ENCODE data around the gene INO80.

INO80 gene

DNA sequence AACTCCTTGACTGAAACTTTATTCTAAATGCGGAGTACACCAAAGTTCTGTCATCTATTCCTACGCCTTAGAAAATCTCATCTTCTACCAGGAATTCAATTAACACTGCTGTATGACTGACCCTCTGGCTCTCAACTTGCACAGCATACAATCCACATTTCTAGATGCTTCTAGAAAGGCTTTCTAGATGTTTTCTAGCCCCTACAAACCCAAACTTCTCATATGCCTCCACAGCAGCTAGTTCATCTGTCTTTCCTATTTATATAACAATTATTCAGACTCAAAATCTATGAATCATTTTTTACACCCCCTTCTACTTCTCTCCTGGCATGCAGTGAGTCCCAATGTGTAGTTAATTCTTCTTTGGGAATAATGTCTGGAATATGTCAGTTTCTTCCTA, 13.2 kb downstream of the INO80 start:
- H3K79me2 ChIP-seq (ENCODE audit: low read length), result peaks cover 97% of the 10 kb centered on the region
- no peak overlapping the region for H3K4me2 ChIP-seq (ENCODE audit: low read length)
- H3K9ac ChIP-seq (ENCODE audit: low read length), result no peak overlapping the region
- H4K20me1 ChIP-seq (ENCODE audit: insufficient read depth, low read length), result peaks cover 6% of the 10 kb centered on the region
- H3K36me3 ChIP-seq (replicated peaks; ENCODE audit: low read depth, low read length), result peaks cover 9% of the 10 kb centered on the region
- H3K27me3 ChIP-seq (ENCODE audit: low read depth, low read length), result no peaks in the 10 kb centered on the region
- H3K27ac ChIP-seq (ENCODE audit: low read length), result no peak overlapping the region
- TF ChIP-seq, protein P1, sequence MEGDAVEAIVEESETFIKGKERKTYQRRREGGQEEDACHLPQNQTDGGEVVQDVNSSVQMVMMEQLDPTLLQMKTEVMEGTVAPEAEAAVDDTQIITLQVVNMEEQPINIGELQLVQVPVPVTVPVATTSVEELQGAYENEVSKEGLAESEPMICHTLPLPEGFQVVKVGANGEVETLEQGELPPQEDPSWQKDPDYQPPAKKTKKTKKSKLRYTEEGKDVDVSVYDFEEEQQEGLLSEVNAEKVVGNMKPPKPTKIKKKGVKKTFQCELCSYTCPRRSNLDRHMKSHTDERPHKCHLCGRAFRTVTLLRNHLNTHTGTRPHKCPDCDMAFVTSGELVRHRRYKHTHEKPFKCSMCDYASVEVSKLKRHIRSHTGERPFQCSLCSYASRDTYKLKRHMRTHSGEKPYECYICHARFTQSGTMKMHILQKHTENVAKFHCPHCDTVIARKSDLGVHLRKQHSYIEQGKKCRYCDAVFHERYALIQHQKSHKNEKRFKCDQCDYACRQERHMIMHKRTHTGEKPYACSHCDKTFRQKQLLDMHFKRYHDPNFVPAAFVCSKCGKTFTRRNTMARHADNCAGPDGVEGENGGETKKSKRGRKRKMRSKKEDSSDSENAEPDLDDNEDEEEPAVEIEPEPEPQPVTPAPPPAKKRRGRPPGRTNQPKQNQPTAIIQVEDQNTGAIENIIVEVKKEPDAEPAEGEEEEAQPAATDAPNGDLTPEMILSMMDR (IDR thresholded peaks at IDR 0.05; ENCODE audit: low read depth, low read length), result no peak
- no peak for TF ChIP-seq EZH2phosphoT487 (IDR thresholded peaks at IDR 0.05; ENCODE audit: low read depth)
- no peak overlapping the region for H3K4me3 ChIP-seq (ENCODE audit: low read length)
- peaks cover 6% of the 10 kb centered on the region for H3K4me1 ChIP-seq (ENCODE audit: low read length)
- no peaks in the 10 kb centered on the region for H3K9me3 ChIP-seq (ENCODE audit: insufficient read depth, low read length)
- H2AFZ ChIP-seq (ENCODE audit: low read depth, low read length), result no peak overlapping the region

DNA sequence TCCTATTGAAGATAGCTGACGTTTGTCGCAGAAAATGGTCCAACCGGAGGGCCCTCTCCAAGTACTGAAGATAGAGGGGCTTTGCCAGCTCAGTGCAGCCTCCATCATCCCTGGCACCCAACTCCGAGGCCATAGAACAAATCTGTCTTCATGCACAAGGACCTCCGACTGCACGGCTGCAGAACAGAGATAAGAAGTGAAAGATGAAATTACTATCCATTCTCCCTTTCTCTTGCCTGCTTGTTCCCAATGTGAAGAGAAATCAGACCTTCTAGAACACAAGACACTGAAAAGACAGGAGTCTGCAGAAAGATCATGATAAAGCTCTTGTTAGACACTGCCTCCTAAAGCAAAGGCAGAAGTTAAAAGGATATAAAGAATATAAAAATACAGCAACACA, 19.9 kb downstream of the INO80 start:
- Histone ChIP-seq H3K4me3 (ENCODE audit: low read length) (no peak overlapping the region), H3K27ac (ENCODE audit: low read length) (no peak overlapping the region), H3K36me3 (replicated peaks; ENCODE audit: low read depth, low read length) (peaks cover 33% of the 10 kb centered on the region), H3K9me3 (ENCODE audit: insufficient read depth, low read length) (no peaks in the 10 kb centered on the region), H3K9ac (ENCODE audit: low read length) (no peak overlapping the region), H4K20me1 (ENCODE audit: insufficient read depth, low read length) (peaks cover 3% of the 10 kb centered on the region), H3K27me3 (ENCODE audit: low read depth, low read length) (no peaks in the 10 kb centered on the region), H2AFZ (ENCODE audit: low read depth, low read length) (no peak overlapping the region), H3K4me2 (ENCODE audit: low read length) (no peak overlapping the region), H3K79me2 (ENCODE audit: low read length) (peaks cover 37% of the 10 kb centered on the region), H3K4me1 (ENCODE audit: low read length) (no peaks in the 10 kb centered on the region)
- TF ChIP-seq, protein P1 (IDR thresholded peaks at IDR 0.05; ENCODE audit: low read depth, low read length), result no peak
- no peak for TF ChIP-seq EZH2phosphoT487 (IDR thresholded peaks at IDR 0.05; ENCODE audit: low read depth)

DNA sequence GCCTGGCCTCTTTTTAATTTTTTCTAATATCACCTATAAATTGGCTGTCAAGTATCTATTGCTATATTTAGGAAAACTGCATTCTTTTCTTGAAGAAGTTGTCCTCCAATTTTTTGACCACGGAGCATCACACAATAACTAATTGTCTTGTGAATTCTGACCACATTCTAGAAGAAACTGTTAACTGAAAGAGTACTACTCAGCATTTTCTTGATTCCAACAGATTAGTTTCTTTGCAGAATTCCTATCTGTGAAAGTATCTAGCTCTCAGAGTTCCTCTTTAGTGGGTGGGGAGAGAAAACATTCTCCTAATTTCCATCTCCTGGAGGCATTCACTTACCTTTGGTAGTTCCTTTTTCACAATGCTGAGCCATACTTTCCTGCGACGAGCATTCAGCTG, 31.1 kb downstream of the INO80 start:
- no peak overlapping the region for H3K4me2 ChIP-seq (ENCODE audit: low read length)
- H3K9ac ChIP-seq (ENCODE audit: low read length), result no peak overlapping the region
- peaks cover 41% of the 10 kb centered on the region for H3K36me3 ChIP-seq (replicated peaks; ENCODE audit: low read depth, low read length)
- H3K4me3 ChIP-seq (ENCODE audit: low read length), result no peak overlapping the region
- TF ChIP-seq EZH2phosphoT487 (IDR thresholded peaks at IDR 0.05; ENCODE audit: low read depth), result no peak
- TF ChIP-seq, protein P1 (IDR thresholded peaks at IDR 0.05; ENCODE audit: low read depth, low read length), result no peak
- H3K27me3 ChIP-seq (ENCODE audit: low read depth, low read length), result no peaks in the 10 kb centered on the region
- H2AFZ ChIP-seq (ENCODE audit: low read depth, low read length), result no peak overlapping the region
- no peaks in the 10 kb centered on the region for H3K9me3 ChIP-seq (ENCODE audit: insufficient read depth, low read length)
- no peaks in the 10 kb centered on the region for H4K20me1 ChIP-seq (ENCODE audit: insufficient read depth, low read length)
- no peak overlapping the region for H3K27ac ChIP-seq (ENCODE audit: low read length)
- no peaks in the 10 kb centered on the region for H3K79me2 ChIP-seq (ENCODE audit: low read length)
- H3K4me1 ChIP-seq (ENCODE audit: low read length), result no peaks in the 10 kb centered on the region

DNA sequence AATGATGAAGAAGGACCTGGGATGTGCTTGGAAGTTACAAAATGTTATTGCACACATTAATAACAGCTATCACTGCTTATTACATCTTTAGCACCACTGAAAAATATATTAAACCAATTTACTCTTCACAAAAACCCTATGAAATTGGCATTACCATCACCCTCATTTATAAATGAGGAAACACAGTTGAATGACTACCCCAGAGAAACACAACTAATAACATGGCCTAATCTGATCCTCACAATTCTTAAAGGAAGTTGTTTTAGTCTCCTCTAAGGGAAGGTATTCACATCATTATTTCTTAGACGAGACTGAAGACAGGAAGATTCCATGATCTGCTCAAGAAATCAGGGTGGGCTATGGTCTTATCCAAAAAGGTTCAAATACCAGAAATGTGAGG, 35.9 kb downstream of the INO80 start:
- H3K4me3 ChIP-seq (ENCODE audit: low read length), result no peak overlapping the region
- H3K79me2 ChIP-seq (ENCODE audit: low read length), result no peaks in the 10 kb centered on the region
- H2AFZ ChIP-seq (ENCODE audit: low read depth, low read length), result no peak overlapping the region
- H3K27ac ChIP-seq (ENCODE audit: low read length), result no peak overlapping the region
- TF ChIP-seq, protein P1 (IDR thresholded peaks at IDR 0.05; ENCODE audit: low read depth, low read length), result no peak
- TF ChIP-seq EZH2phosphoT487 (IDR thresholded peaks at IDR 0.05; ENCODE audit: low read depth), result no peak
- H3K4me1 ChIP-seq (ENCODE audit: low read length), result no peaks in the 10 kb centered on the region
- H3K9me3 ChIP-seq (ENCODE audit: insufficient read depth, low read length), result no peaks in the 10 kb centered on the region
- H3K27me3 ChIP-seq (ENCODE audit: low read depth, low read length), result no peaks in the 10 kb centered on the region
- H3K36me3 ChIP-seq (replicated peaks; ENCODE audit: low read depth, low read length), result peaks cover 44% of the 10 kb centered on the region
- H3K4me2 ChIP-seq (ENCODE audit: low read length), result no peak overlapping the region
- no peaks in the 10 kb centered on the region for H4K20me1 ChIP-seq (ENCODE audit: insufficient read depth, low read length)
- no peak overlapping the region for H3K9ac ChIP-seq (ENCODE audit: low read length)
